NB4 (cell line): ENCODE data around the gene DTNA.

Experiments used
- DNase-seq: peaks from one replicate; pipeline ENCODE4 v3.0.0; 2010; ENCODE audit warnings: low read depth
- H3K4me3 ChIP-seq: one replicate; pipeline ENCODE4 v1.5.1; 2011; ENCODE audit warnings: mild to moderate bottlenecking, low read depth, low read length, moderate library complexity
- MAX ChIP-seq: IDR thresholded peaks from 2 replicates; pipeline ENCODE4 v1.6.1; 2011; ENCODE audit warnings: low read depth, low read length
- MYC ChIP-seq: IDR thresholded peaks from 2 replicates; pipeline ENCODE4 v1.6.1; 2011; ENCODE audit warnings: low read depth, low read length
- POLR2A ChIP-seq: IDR thresholded peaks from 2 replicates; pipeline ENCODE4 v1.6.1; 2011; ENCODE audit warnings: mild to moderate bottlenecking; ENCODE audit not compliant: insufficient read length; ENCODE audit errors: extremely low read depth
- TF ChIP-seq, protein P1 (sequence below): IDR thresholded peaks from one replicate; pipeline ENCODE4 v1.5.1; 2012; ENCODE audit warnings: low read depth, low read length

Gene DTNA

GRCh38 chr18:34817636-34818035, 107.5 kb downstream of the DTNA start:
- no peak for DNase-seq
- TF ChIP-seq MYC (no peak), POLR2A (no peak), MAX (no peak)
- TF ChIP-seq, protein P1, sequence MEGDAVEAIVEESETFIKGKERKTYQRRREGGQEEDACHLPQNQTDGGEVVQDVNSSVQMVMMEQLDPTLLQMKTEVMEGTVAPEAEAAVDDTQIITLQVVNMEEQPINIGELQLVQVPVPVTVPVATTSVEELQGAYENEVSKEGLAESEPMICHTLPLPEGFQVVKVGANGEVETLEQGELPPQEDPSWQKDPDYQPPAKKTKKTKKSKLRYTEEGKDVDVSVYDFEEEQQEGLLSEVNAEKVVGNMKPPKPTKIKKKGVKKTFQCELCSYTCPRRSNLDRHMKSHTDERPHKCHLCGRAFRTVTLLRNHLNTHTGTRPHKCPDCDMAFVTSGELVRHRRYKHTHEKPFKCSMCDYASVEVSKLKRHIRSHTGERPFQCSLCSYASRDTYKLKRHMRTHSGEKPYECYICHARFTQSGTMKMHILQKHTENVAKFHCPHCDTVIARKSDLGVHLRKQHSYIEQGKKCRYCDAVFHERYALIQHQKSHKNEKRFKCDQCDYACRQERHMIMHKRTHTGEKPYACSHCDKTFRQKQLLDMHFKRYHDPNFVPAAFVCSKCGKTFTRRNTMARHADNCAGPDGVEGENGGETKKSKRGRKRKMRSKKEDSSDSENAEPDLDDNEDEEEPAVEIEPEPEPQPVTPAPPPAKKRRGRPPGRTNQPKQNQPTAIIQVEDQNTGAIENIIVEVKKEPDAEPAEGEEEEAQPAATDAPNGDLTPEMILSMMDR = no peak
- H3K4me3 ChIP-seq = no peak overlapping the region

DNA sequence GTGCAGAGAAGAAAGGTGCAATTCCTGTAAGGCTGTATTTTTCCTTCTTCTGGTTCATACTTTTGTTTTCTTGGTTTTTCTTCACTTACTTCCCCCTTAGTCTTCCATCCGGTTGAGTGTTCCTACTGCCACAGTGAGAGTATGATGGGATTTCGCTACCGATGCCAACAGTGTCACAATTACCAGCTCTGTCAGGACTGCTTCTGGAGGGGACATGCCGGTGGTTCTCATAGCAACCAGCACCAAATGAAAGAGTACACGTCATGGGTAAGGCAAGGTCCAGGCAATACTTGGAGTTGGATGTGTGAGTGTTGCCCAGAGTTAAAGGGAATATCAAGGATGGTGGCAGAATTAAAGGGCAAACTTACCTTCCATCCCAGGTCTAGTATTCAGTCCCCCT, 108.0 kb downstream of the DTNA start:
- H3K4me3 ChIP-seq = no peak overlapping the region
- no peak for TF ChIP-seq POLR2A
- TF ChIP-seq, protein P1 = no peak
- TF ChIP-seq MAX = no peak
- TF ChIP-seq MYC = no peak
- no peak for DNase-seq

- DNase-seq = no peak
Measured at GRCh38 chr18:34820360-34821065, 110.4 kb downstream of the DTNA start.

DNA sequence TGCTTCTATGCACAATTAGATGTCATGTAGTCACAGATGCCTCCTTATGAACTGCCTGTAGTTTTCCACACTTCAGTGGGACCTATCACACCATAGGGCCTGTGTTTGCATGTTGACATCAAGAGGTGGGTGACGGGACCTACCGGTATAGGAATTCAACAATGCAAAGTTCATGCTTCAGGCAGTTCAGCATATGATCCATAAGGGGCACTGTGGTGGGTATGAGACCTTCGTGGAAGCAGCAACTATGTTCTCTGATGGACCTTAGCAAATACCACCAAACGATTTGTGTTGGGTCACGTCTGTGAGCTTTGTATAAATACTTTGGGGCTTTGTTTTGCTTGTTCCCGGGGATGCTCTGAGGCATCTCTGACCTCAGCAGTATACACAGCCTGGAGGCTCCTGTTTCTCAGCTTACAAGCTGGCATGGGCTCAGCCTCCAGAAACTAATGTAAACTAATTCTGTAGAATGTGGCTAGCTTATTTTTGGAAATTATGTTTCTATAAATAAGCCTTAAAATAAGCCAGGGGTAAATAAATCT, 111.6 kb downstream of the DTNA start:
- no peak overlapping the region for H3K4me3 ChIP-seq
- TF ChIP-seq MYC = no peak
- TF ChIP-seq POLR2A = no peak
- no peak for TF ChIP-seq MAX
- TF ChIP-seq, protein P1 = peak; percentile 1
- DNase-seq = peak; percentile 4

More at GRCh38 chr18:34820360-34821065, 110.4 kb downstream of the DTNA start:
- TF ChIP-seq, protein P1 = no peak
- no peak for TF ChIP-seq MAX
- TF ChIP-seq POLR2A = no peak
- TF ChIP-seq MYC = no peak
- no peak overlapping the region for H3K4me3 ChIP-seq

DNA sequence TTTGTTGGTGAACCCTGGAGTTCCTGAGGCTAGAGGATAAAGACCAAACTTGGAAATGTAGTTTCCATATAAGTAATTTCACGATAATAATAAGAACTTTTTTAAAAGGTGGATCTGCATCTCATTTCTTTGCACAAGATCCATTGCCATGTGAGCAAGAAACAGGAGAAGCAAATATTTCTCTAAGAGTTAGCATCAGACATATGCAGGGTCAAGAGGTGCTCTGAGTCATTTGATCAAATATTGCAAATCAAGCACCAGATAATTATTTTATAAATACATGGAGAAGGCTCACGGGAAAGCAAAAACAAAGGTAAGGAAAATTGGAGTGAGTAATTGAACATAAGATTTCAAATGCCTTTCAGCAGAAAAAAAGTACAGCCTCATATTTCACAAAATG, 118.0 kb downstream of the DTNA start:
- DNase-seq = no peak
- no peak overlapping the region for H3K4me3 ChIP-seq
- no peak for TF ChIP-seq MAX
- no peak for TF ChIP-seq POLR2A
- TF ChIP-seq MYC = no peak
- TF ChIP-seq, protein P1 = no peak
